Activated CD4-positive, alpha-beta T cell treated with anti-CD3 and anti-CD28 coated beads, Interleukin-2, amount 50 U/mL, for 48 hours (primary cell): Measurements from ENCODE around the gene KRTAP20-2.

ENCODE experiments used
- DNase-seq, 2 experiments: peaks; one replicate each; pipeline ENCODE4 v3.0.0-alpha.2; 2020

Gene KRTAP20-2

GRCh38 chr21:30676737-30677136, 41.7 kb downstream of the KRTAP20-2 start:
- no peak for DNase-seq

- DNase-seq, result no peak
Observed at GRCh38 chr21:30680586-30680985, 45.6 kb downstream of the KRTAP20-2 start.

- DNase-seq, result no peak
Observed at GRCh38 chr21:30684506-30684905, 49.5 kb downstream of the KRTAP20-2 start.
